ENCODE data around the gene OSBPL8. TPM values are rescaled to one million over a fixed set of nuclear protein-coding genes. Genes with fewer than 3 reads are reported as not detected.

Gene OSBPL8
- total and polyA plus RNA-seq, 2 donors (not counting 1 experiment from before 2014, with no cell fraction given): 89.6 to 240 TPM

DNA sequence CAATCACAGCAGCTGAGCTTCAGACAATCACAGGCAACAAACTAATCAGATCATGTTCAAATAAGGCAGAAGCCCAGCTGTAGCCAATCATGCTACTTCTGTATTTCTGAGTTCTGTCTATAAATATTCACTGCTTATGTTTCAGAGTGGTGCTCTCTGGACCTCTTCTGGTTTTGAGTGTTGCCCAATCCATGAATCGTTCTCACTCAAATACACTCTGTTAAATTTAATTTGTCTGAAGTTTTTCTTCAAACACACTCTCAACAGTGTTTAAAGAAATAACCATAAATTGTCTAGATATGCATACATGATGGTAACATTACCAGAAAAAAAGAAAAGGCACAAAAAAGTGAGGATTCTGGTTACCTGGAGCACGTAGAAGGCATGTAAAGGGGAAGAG lies 133.4 kb downstream of the OSBPL8 start:
- no peaks in the 10 kb centered on the region for H3K27me3 ChIP-seq (ENCODE audit: control insufficient read depth, insufficient read depth, low read length)

DNA sequence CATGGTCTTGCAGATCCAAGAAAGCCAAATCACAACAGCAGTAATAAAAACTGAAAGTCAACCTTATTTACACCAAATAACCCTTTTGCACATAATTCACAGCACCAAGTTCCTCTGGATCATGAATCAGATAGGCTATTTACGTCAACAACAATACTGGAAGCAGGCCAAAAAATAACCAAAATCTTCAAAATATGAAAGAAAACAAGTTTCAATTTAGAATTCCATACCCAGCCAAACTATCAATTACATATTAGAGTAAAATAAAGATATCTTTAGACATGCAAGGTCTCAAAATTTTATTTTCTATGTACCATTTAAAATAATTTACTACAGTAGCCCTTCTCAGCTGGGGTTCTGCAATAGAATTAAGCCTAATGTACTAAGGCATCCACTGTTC lies 134.6 kb downstream of the OSBPL8 start:
- Histone ChIP-seq H3K79me2 (ENCODE audit: control insufficient read depth, insufficient read depth, low read length) (peaks cover 2% of the 10 kb centered on the region), H3K4me2 (ENCODE audit: extremely low read depth, insufficient read depth, low read length) (no peak overlapping the region), H3K4me1 (ENCODE audit: control insufficient read depth, extremely low read depth, insufficient read depth, low read length) (no peaks in the 10 kb centered on the region), H3K27ac (ENCODE audit: insufficient read depth, low read length) (no peak overlapping the region), H3K9ac (ENCODE audit: insufficient read depth, low read length) (no peak overlapping the region), H3K4me3 (replicated peaks in 1 of 4; ENCODE audit: control extremely low read depth in 1 of 4, insufficient read depth in 1 of 4, low read depth in 3 of 4, low read length in 4 of 4) (no peak overlapping the region), H2AFZ (ENCODE audit: low read length) (no peak overlapping the region), H3K36me3 (ENCODE audit: control insufficient read depth, insufficient read depth, low read length) (no peaks in the 10 kb centered on the region), H4K20me1 (ENCODE audit: control insufficient read depth, extremely low read depth, insufficient read depth, low read length) (no peaks in the 10 kb centered on the region), H3K27me3 (ENCODE audit: control insufficient read depth, insufficient read depth, low read length) (no peaks in the 10 kb centered on the region), H3K9me3 (ENCODE audit: control insufficient read depth, insufficient read depth, low read depth, low read length) (no peaks in the 10 kb centered on the region)
- TF ChIP-seq, protein P1, sequence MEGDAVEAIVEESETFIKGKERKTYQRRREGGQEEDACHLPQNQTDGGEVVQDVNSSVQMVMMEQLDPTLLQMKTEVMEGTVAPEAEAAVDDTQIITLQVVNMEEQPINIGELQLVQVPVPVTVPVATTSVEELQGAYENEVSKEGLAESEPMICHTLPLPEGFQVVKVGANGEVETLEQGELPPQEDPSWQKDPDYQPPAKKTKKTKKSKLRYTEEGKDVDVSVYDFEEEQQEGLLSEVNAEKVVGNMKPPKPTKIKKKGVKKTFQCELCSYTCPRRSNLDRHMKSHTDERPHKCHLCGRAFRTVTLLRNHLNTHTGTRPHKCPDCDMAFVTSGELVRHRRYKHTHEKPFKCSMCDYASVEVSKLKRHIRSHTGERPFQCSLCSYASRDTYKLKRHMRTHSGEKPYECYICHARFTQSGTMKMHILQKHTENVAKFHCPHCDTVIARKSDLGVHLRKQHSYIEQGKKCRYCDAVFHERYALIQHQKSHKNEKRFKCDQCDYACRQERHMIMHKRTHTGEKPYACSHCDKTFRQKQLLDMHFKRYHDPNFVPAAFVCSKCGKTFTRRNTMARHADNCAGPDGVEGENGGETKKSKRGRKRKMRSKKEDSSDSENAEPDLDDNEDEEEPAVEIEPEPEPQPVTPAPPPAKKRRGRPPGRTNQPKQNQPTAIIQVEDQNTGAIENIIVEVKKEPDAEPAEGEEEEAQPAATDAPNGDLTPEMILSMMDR (conservative IDR thresholded peaks at IDR 0.05 in 1 of 2, IDR thresholded peaks at IDR 0.05 in 1 of 2; ENCODE audit: low read depth in 1 of 2, low read length in 2 of 2): no peak
- no peak for TF ChIP-seq EZH2 (IDR thresholded peaks at IDR 0.05; ENCODE audit: low read length, missing control alignments)
- DNase-seq (ENCODE audit: low read depth in 2 of 2): no peak

More for the DNA sequence above, 133.4 kb downstream of the OSBPL8 start:
- Histone ChIP-seq H3K27ac (ENCODE audit: insufficient read depth, low read length) (no peak overlapping the region), H3K4me2 (ENCODE audit: extremely low read depth, insufficient read depth, low read length) (no peak overlapping the region), H3K4me3 (replicated peaks in 1 of 4; ENCODE audit: control extremely low read depth in 1 of 4, insufficient read depth in 1 of 4, low read depth in 3 of 4, low read length in 4 of 4) (no peak overlapping the region), H2AFZ (ENCODE audit: low read length) (no peak overlapping the region), H3K9ac (ENCODE audit: insufficient read depth, low read length) (no peak overlapping the region), H3K36me3 (ENCODE audit: control insufficient read depth, insufficient read depth, low read length) (no peaks in the 10 kb centered on the region), H3K79me2 (ENCODE audit: control insufficient read depth, insufficient read depth, low read length) (peaks cover 5% of the 10 kb centered on the region), H3K9me3 (ENCODE audit: control insufficient read depth, insufficient read depth, low read depth, low read length) (no peaks in the 10 kb centered on the region), H4K20me1 (ENCODE audit: control insufficient read depth, extremely low read depth, insufficient read depth, low read length) (no peaks in the 10 kb centered on the region), H3K4me1 (ENCODE audit: control insufficient read depth, extremely low read depth, insufficient read depth, low read length) (no peaks in the 10 kb centered on the region)
- no peak for DNase-seq (ENCODE audit: low read depth in 2 of 2)
- TF ChIP-seq, protein P1 (conservative IDR thresholded peaks at IDR 0.05 in 1 of 2, IDR thresholded peaks at IDR 0.05 in 1 of 2; ENCODE audit: low read depth in 1 of 2, low read length in 2 of 2): no peak
- no peak for TF ChIP-seq EZH2 (IDR thresholded peaks at IDR 0.05; ENCODE audit: low read length, missing control alignments)

DNA sequence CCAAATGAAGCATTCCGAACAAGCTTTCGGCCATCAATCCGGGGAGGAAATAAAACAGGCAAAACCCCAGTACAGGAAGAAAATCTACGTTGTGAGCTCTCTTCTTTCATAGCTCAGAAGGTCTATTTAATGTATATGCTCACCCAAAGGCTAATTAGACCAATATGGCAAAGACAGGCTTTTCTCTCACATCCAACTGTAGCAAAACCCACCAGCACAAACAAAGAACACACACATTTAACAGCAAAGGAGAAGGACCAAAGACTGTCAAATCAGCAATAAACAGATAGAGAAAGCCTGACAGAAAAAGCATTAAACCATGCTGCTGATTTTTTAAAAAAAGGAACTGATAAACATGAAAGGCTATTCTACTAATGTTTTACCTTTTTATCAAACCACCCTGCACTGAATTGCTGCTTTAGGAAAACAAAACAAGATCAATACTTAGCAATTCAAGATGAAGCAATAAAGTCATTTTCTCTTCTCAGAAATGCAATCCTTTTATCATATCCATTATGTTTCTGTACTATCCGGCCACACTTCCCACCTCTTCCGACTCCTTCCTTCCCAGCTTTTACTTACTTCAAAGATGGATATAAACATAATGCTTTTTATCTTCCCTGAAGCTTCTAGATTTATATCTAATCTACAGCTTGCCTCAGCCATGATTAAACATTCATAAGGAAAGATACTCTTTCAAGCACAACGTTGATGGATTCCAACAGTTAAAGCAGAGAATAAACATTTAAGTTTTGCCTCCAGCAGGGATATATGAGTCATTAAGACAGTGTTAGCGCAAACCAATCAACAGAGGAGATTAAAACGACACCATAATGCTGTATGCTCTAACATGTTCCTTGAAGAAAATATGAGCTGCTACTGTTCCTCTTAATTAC lies 136.8 kb downstream of the OSBPL8 start:
- Histone ChIP-seq H3K27me3 (ENCODE audit: control insufficient read depth, insufficient read depth, low read length) (no peaks in the 10 kb centered on the region), H3K9ac (ENCODE audit: insufficient read depth, low read length) (no peak overlapping the region), H3K4me1 (ENCODE audit: control insufficient read depth, extremely low read depth, insufficient read depth, low read length) (no peaks in the 10 kb centered on the region), H3K79me2 (ENCODE audit: control insufficient read depth, insufficient read depth, low read length) (no peaks in the 10 kb centered on the region), H3K4me2 (ENCODE audit: extremely low read depth, insufficient read depth, low read length) (peak overlapping the region; percentile 39), H3K4me3 (replicated peaks in 1 of 4; ENCODE audit: control extremely low read depth in 1 of 4, insufficient read depth in 1 of 4, low read depth in 3 of 4, low read length in 4 of 4) (peak overlapping the region; percentile 1 to 66 (median 23)), H3K36me3 (ENCODE audit: control insufficient read depth, insufficient read depth, low read length) (no peaks in the 10 kb centered on the region), H4K20me1 (ENCODE audit: control insufficient read depth, extremely low read depth, insufficient read depth, low read length) (no peaks in the 10 kb centered on the region), H2AFZ (ENCODE audit: low read length) (no peak overlapping the region), H3K9me3 (ENCODE audit: control insufficient read depth, insufficient read depth, low read depth, low read length) (no peaks in the 10 kb centered on the region), H3K27ac (ENCODE audit: insufficient read depth, low read length) (no peak overlapping the region)
- TF ChIP-seq, protein P1 (conservative IDR thresholded peaks at IDR 0.05 in 1 of 2, IDR thresholded peaks at IDR 0.05 in 1 of 2; ENCODE audit: low read depth in 1 of 2, low read length in 2 of 2): no peak
- no peak for TF ChIP-seq EZH2 (IDR thresholded peaks at IDR 0.05; ENCODE audit: low read length, missing control alignments)
- DNase-seq (ENCODE audit: low read depth in 2 of 2): peak; percentile 75 to 77
